CD14-positive monocyte (primary cell): ENCODE results near the gene CCDC90B. TPM values are rescaled to one million over a fixed set of nuclear protein-coding genes. Genes with fewer than 3 reads are reported as not detected.

Experiments
- DNase-seq, 3 donors: peaks; one replicate each; pipeline ENCODE4 v3.0.0-alpha.2; 2011 to 2022
- H2AFZ ChIP-seq: 2 replicates; pipeline ENCODE4 v1.6.0; 2012; ENCODE audit warnings: mild to moderate bottlenecking, low read depth, low read length, inconsistent platforms; ENCODE audit not compliant: insufficient read depth, poor library complexity, severe bottlenecking
- H3K27ac ChIP-seq, 2 donors: 1 replicate in 1 of 2; 2 replicates in 1 of 2; pipeline ENCODE4 v1.5.1; 2012 to 2013; ENCODE audit warnings: low read length in 2 of 2, control low read depth in 1 of 2, inconsistent platforms in 1 of 2, low read depth in 1 of 2, mild to moderate bottlenecking in 1 of 2
- H3K27me3 ChIP-seq, 2 donors: one replicate each; pipeline versions ENCODE4 v1.6.0 to v1.6.1; 2011 to 2013; ENCODE audit warnings: low read length in 2 of 2; ENCODE audit not compliant: control insufficient read depth in 2 of 2, insufficient read depth in 2 of 2
- H3K36me3 ChIP-seq, 2 donors: replicated peaks in 1 of 2; 1 replicate in 1 of 2; 2 replicates in 1 of 2; pipeline versions ENCODE4 v1.5.1 to v1.6.1; 2012 to 2013; ENCODE audit warnings: low read length in 2 of 2, control low read depth in 1 of 2, inconsistent platforms in 1 of 2, mild to moderate bottlenecking in 1 of 2; ENCODE audit not compliant: insufficient read depth in 2 of 2, control insufficient read depth in 1 of 2
- H3K4me1 ChIP-seq, 2 donors: 1 replicate in 1 of 2; 2 replicates in 1 of 2; pipeline versions ENCODE4 v1.5.1 to v1.6.1; 2012 to 2013; ENCODE audit warnings: low read length in 2 of 2, control low read depth in 1 of 2, inconsistent platforms in 1 of 2, mild to moderate bottlenecking in 1 of 2, moderate library complexity in 1 of 2; ENCODE audit not compliant: insufficient read depth in 2 of 2, control insufficient read depth in 1 of 2
- H3K4me2 ChIP-seq: replicated peaks from 2 replicates; pipeline ENCODE3; 2012; ENCODE audit warnings: low read length, moderate library complexity, mild to moderate bottlenecking; ENCODE audit not compliant: poor library complexity, severe bottlenecking; ENCODE audit errors: extremely low read depth
- H3K4me3 ChIP-seq, 3 experiments: fragments of 200-600 bp in 1 of 3; sonication (generic) in 1 of 3; replicated peaks in 1 of 3; 1 replicate in 2 of 3; 2 replicates in 1 of 3; pipeline ENCODE4 v1.5.1; 2011 to 2013; ENCODE audit warnings: low read length in 3 of 3, mild to moderate bottlenecking in 3 of 3, control low read depth in 2 of 3, low read depth in 2 of 3, inconsistent platforms in 1 of 3, moderate library complexity in 1 of 3
- H3K79me2 ChIP-seq: 2 replicates; pipeline ENCODE4 v1.6.0; 2012; ENCODE audit warnings: mild to moderate bottlenecking, control low read depth, inconsistent platforms, low read length, moderate library complexity; ENCODE audit not compliant: insufficient read depth
- H3K9ac ChIP-seq: 2 replicates; pipeline ENCODE4 v1.6.0; 2017; ENCODE audit warnings: low read length, mild to moderate bottlenecking; ENCODE audit not compliant: insufficient read depth, poor library complexity, severe bottlenecking
- H3K9me3 ChIP-seq, 2 donors: replicated peaks in 1 of 2; 1 replicate in 1 of 2; 2 replicates in 1 of 2; pipeline versions ENCODE4 v1.5.1 to v1.6.1; 2012 to 2013; ENCODE audit warnings: low read length in 2 of 2, control low read depth in 1 of 2; ENCODE audit not compliant: control insufficient read depth in 1 of 2, insufficient read depth in 1 of 2
- H4K20me1 ChIP-seq: 2 replicates; pipeline ENCODE4 v1.6.0; 2012; ENCODE audit warnings: mild to moderate bottlenecking, low read length, control low read depth, moderate library complexity; ENCODE audit not compliant: insufficient read depth
- H3K27ac Mint-ChIP-seq, 7 donors: one replicate each; pipeline ENCODE4 v1.8.0; 2020; ENCODE audit warnings: mild to moderate bottlenecking in 7 of 7, mixed read lengths in 7 of 7, moderate library complexity in 6 of 7, inconsistent platforms in 2 of 7
- H3K27me3 Mint-ChIP-seq, 3 donors: one replicate each; pipeline ENCODE4 v1.8.0; 2021 to 2022; ENCODE audit warnings: low read depth in 3 of 3, mild to moderate bottlenecking in 3 of 3, mixed read lengths in 3 of 3, moderate library complexity in 3 of 3, inconsistent platforms in 1 of 3
- H3K36me3 Mint-ChIP-seq, 2 donors: one replicate each; pipeline ENCODE4 v1.8.0; 2020; ENCODE audit warnings: mixed read lengths in 2 of 2, inconsistent platforms in 1 of 2, mild to moderate bottlenecking in 1 of 2
- H3K4me1 Mint-ChIP-seq: one replicate; pipeline ENCODE4 v1.8.0; 2020; ENCODE audit warnings: mild to moderate bottlenecking, mixed read lengths
- H3K4me3 Mint-ChIP-seq, 2 donors: one replicate each; pipeline ENCODE4 v1.8.0; 2020; ENCODE audit warnings: mild to moderate bottlenecking in 2 of 2, mixed read lengths in 2 of 2, moderate library complexity in 1 of 2
- H3K9me3 Mint-ChIP-seq, 7 donors: one replicate each; pipeline ENCODE4 v1.8.0; 2020 to 2022; ENCODE audit warnings: mixed read lengths in 7 of 7, mild to moderate bottlenecking in 6 of 7, moderate library complexity in 6 of 7, inconsistent platforms in 2 of 7
- CTCF ChIP-seq: fragments of 200-600 bp; IDR thresholded peaks from one replicate; pipeline ENCODE4 v1.8.0; 2022; ENCODE audit warnings: antibody characterized with exemption, mild to moderate bottlenecking
- WGBS: methylation state at CpG from one replicate; pipeline ENCODE4 v1.1.5; 2013; ENCODE audit warnings: missing lambda C conversion rate; ENCODE audit not compliant: insufficient coverage; 5-methylcytosine and 5-hydroxymethylcytosine counted together
- intact Hi-C, 2 donors: fragments of 100-400 bp; cut with micrococcal nuclease; formaldehyde crosslinking; loops; one replicate each; pipeline versions ENCODE4 v1.15.0 to v1.15.1; 2023
- polyA plus RNA-seq, 3 donors: library from polyadenylated mRNA; depleted of rRNA in 1 of 3; unstranded in 2 of 3; stranded (reverse) in 1 of 3; fragments of 300-500 nt in 2 of 3; fragments of >200 nt in 1 of 3; fragmentation: Illumina TruSeq in 2 of 3; gene quantifications; 1 replicate in 2 of 3; 2 replicates in 1 of 3; pipeline ENCODE4 v1.2.3, GENCODE V29; 2012 to 2021

The CCDC90B gene
- polyA plus RNA-seq, 3 donors: 15.3 to 46.2 (median 39.6) TPM

DNA sequence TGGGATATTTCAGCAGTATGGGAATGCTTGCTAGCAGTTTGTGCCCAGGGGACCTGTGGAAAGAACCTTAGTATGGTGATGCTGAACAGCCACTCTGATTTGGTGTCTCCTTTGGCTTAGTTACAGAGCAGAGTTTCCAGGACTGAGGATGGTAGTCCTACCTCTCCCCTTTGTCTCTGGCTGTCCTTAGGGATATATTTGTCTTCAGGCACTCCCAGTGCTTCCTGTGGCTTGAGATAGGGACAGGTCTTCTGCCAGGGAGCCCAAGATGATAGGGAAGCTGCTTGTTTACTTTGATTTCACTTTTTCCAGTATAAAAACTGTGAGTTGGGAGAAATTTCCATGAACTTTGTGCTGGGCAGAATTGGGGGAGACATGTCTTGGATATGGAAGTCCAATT is 64.5 kb downstream of the CCDC90B start:
- Mint-ChIP-seq H3K9me3 (peaks cover 0 to 3% (median 0%) of the 10 kb centered on the region in 7 donors), H3K27me3 (peaks cover 0 to 1% (median 0%) of the 10 kb centered on the region in 3 donors), H3K4me3 (no peak overlapping the region), H3K4me1 (no peaks in the 10 kb centered on the region), H3K27ac (no peak overlapping the region), H3K36me3 (no peaks in the 10 kb centered on the region)
- Histone ChIP-seq H3K4me1 (no peaks in the 10 kb centered on the region), H3K27ac (no peak overlapping the region), H3K79me2 (no peaks in the 10 kb centered on the region), H4K20me1 (no peaks in the 10 kb centered on the region), H2AFZ (no peak overlapping the region), H3K4me2 (no peak overlapping the region), H3K9me3 (no peaks in the 10 kb centered on the region), H3K4me3 (no peak overlapping the region), H3K27me3 (no peaks in the 10 kb centered on the region), H3K9ac (no peak overlapping the region), H3K36me3 (no peaks in the 10 kb centered on the region)
- no peak for DNase-seq
- intact Hi-C loops: no loop called here
- no peak for TF ChIP-seq CTCF

DNA sequence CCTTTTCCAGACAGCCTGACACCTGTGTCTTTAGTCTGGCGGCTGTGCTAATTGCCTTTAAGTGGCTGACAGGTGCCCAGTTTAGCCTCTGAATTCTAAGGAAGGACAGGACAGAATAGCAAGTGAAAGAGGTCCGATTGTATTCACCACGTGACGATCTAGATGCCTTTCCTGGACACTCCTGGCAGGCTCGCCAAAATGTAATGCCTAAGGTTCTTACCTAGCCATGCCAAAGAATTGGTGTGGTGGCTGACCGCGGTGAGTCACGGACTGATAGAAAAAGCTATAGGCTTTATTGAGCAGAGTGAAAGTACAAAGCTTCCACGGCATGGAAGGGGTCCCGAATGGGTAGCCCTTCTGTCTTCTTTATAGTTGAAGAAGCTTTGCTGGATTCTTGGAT is 65.9 kb downstream of the CCDC90B start:
- no peaks in the 10 kb centered on the region for H3K4me1 Mint-ChIP-seq
- Histone ChIP-seq H3K36me3 (no peaks in the 10 kb centered on the region), H3K4me1 (no peaks in the 10 kb centered on the region), H3K4me2 (no peak overlapping the region), H3K4me3 (no peak overlapping the region), H3K79me2 (no peaks in the 10 kb centered on the region), H4K20me1 (no peaks in the 10 kb centered on the region), H3K9me3 (no peaks in the 10 kb centered on the region), H3K9ac (no peak overlapping the region), H3K27ac (no peak overlapping the region), H2AFZ (no peak overlapping the region), H3K27me3 (no peaks in the 10 kb centered on the region)
- peaks cover 1 to 4% of the 10 kb centered on the region in 2 donors for H3K36me3 Mint-ChIP-seq
- TF ChIP-seq CTCF: no peak
- intact Hi-C loops: no loop called here
- DNase-seq: no peak
- WGBS: 100% methylated on average over 3 of the region's 10 CpGs
- H3K27me3 Mint-ChIP-seq: peaks cover 0 to 1% (median 0%) of the 10 kb centered on the region in 3 donors
- H3K27ac Mint-ChIP-seq: no peak overlapping the region
- no peak overlapping the region for H3K4me3 Mint-ChIP-seq
- H3K9me3 Mint-ChIP-seq: peaks cover 0 to 3% (median 0%) of the 10 kb centered on the region in 7 donors
